ENCODE results near the gene KCTD11. TPM values are rescaled to one million over a fixed set of nuclear protein-coding genes. Genes with fewer than 3 reads are reported as not detected.

Gene KCTD11
- total and polyA plus RNA-seq, 2 of the 13 experiments (the other 11 are each of a cell fraction or from before 2014, with no cell fraction given): 1.6 to 2.6 TPM

GRCh38 chr17:7403043-7403726 is 51.2 kb downstream of the KCTD11 start (continued):
- peak; percentile 87 for TF ChIP-seq HNF4A (CRISPR knock-in tag; IDR thresholded peaks at IDR 0.05)
- TF ChIP-seq ZNF546 (CRISPR knock-in tag; conservative IDR thresholded peaks at IDR 0.05): 0 out of 2 replicates have a peak, but pooled peaks have one; percentile 10
- peak; percentile 65; the same call in 1 of the 2 replicates for TF ChIP-seq ZMAT3 (CRISPR knock-in tag; conservative IDR thresholded peaks at IDR 0.05)
- 0 out of 2 replicates have a peak, but pooled peaks have one; percentile 25 for TF ChIP-seq THAP7 (CRISPR knock-in tag; IDR thresholded peaks at IDR 0.05)
- TF ChIP-seq MYPOP (CRISPR knock-in tag; IDR thresholded peaks at IDR 0.05): no peak
- TF ChIP-seq PRDM10 (CRISPR knock-in tag; IDR thresholded peaks at IDR 0.05; ENCODE audit: low read depth): 0 out of 2 replicates have a peak, but pooled peaks have one; percentile 41
- 0 out of 2 replicates have a peak, but pooled peaks have one; percentile 12 for TF ChIP-seq KDM6A (CRISPR knock-in tag; IDR thresholded peaks at IDR 0.05; ENCODE audit: low read depth)
- no peak for TF ChIP-seq USF2 (IDR thresholded peaks at IDR 0.05; ENCODE audit: low read depth, low read length)
- no peak for TF ChIP-seq USF2 (CRISPR knock-in tag; IDR thresholded peaks at IDR 0.05; ENCODE audit: borderline replicate concordance)
- TF ChIP-seq ZNF274 (CRISPR knock-in tag; IDR thresholded peaks at IDR 0.05): no peak
- no peak; the same call in 1 of the 2 replicates for TF ChIP-seq ZNF12 (CRISPR knock-in tag; IDR thresholded peaks at IDR 0.05)
- TF ChIP-seq RXRA (CRISPR knock-in tag; IDR thresholded peaks at IDR 0.05): peak; percentile 49; the same call in 1 of the 2 replicates
- 0 out of 2 replicates have a peak, but pooled peaks have one; percentile 15 for TF ChIP-seq KLF9 (CRISPR knock-in tag; IDR thresholded peaks at IDR 0.05; ENCODE audit: low read depth)
- peak; percentile 71 for TF ChIP-seq PAXIP1 (CRISPR knock-in tag; conservative IDR thresholded peaks at IDR 0.05)
